GM18520 (cell line): ENCODE results near the gene FRMD1.

Source experiments
- ATAC-seq: cut with Tn5 transposase; IDR thresholded peaks from one replicate; pipeline ENCODE4 v1.9.1; 2021; ENCODE audit not compliant: unreplicated experiment

FRMD1 gene

GRCh38 chr6:168096271-168096764 is 17.3 kb upstream of the FRMD1 start:
- ATAC-seq = no peak

GRCh38 chr6:168095716-168096250 is 16.8 kb upstream of the FRMD1 start:
- ATAC-seq = no peak

DNA sequence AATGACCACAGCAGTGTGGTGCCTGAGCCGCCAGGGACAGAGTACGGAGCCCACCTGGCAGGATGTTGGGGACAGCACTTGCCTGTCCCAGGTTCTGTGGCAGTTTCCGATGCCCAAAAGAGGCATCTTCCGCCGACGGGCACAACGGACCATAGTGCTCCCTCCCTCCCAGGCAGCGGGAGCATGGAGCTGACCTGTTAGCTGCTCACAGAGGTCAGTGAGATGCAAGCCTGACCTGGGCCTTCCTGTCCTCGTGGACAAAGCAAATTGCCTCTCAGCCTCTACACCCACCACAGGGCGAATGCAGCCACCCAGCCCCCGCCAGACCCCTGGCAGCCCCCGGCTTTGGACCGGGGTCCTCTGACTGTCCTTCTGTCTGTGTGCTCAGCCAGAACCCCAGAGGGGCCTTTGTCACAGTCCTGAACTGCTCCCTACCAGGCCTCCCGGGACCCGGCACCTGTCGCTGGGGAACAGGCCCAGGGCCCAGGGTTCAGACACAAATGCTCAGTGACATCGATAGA is 16.2 kb upstream of the FRMD1 start:
- no peak for ATAC-seq

DNA sequence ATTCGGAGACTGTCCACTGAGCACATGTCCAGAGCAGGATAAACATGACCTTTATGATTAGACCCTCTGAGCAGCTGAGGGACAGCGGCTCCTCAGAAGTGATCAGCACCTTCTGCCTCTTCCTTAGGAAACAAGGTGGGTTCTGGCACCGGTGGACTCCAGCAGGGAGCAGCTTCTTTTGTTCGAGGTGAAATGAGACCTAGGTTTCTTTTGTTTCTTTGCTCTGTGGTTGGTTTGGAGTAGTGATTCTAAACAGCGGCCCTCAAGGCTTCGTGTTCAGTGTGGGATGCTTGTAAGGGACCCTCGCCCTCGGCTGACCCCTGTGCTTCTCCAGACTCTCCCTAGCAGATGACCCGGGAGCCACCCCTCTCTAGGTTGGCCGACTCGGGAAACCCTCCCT is 14.6 kb upstream of the FRMD1 start:
- ATAC-seq = no peak

GRCh38 chr6:168093071-168093505 is 14.1 kb upstream of the FRMD1 start:
- ATAC-seq = no peak

DNA sequence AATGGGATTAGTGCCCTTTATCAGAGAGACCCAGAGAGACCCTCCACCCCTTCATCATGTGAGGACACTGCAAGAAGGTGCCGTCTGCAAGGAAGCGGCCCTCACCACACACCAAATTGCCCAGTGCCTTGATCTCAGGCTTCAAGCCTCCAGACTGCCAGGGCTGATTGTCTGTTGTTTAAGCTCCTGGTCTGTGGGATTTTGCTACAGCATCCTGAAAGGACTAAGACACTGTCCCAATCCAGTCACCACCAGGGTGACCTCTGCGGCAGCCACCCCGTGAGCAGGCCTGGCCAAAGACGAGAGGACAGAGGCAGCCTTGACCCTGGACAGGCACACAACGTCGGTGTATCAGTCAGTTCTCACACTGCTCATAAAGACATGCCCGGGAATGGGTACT is 13.5 kb upstream of the FRMD1 start:
- ATAC-seq = no peak

- no peak for ATAC-seq
These were observed 12.6 kb upstream of the FRMD1 start for GRCh38 chr6:168091381-168092264.

GRCh38 chr6:168090706-168091105 is 11.7 kb upstream of the FRMD1 start:
- ATAC-seq = no peak

DNA sequence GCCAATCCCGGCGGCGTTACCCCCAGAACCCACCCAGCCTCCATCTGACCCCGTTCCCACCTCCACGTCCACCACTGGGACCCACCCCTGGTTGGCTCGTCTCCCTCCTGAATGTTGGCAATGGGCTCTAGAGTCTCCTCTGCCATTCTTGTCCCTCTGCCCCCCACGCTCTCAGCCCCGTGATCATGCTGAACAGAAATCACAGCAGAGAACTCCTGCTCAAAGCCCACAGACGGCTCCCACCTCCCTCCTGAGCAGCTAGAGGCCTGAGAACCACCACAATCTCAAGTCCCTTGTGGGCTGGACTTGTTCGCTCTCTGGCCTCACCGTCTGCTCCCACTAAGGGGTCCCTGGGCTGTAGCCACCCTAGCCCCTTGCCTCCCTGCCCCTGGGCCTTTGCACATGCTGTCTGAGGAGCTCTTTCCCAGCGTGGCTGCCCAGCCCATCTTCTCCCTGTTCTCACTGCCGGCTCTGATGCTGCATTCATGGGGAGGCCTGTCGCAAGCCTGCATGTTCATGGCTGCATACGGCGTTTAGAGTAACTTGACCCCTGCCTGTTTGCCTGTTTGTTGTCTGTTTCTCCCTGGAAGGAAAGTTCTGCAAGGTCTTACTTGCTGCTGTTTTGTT is 11.2 kb upstream of the FRMD1 start:
- no peak for ATAC-seq

DNA sequence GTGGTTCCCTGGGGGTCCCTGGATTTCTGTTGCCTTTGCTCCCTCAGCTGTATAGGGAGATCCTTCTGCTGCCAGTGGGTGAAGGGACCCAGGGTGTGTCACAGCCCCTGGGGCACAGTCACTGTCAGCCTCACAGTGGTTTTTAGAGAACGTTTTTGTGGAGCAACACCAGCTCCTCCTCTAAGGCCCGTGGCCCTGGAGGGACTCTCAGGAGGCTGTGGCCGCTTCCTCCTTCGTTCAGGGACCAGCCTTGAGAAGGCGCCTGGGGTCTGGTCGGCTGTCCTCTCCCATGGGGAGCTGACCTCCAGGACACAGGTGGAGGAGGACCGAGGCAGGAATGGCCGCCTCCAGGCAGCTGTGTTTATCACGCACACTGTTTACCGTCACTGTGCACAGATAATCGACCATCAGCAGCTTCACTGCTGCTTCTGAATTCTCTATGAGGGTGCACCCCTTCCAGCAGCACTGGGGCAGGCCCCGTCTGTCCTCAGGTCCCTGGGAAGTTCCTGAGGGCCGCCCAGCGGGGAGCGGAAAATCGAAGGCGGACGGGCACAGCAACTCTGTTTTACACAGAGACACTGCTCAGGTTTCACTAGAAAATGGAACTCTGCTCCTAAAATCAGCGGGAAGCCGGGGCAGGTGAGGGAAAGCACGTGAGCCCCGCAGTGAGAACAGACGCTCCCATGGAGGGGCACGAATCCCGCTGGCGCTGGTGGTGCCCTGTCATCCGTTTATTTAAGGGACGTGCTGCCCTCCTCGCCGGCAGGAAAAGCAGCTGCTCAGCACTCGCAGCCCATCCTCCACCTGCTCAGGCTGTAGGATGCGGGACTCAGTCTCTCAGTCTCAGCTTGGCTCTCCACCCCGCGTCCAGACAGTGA is 10.4 kb upstream of the FRMD1 start:
- no peak for ATAC-seq

- no peak for ATAC-seq
These were observed 9.4 kb upstream of the FRMD1 start for GRCh38 chr6:168088161-168089053.

- ATAC-seq = no peak
These were observed 8.6 kb upstream of the FRMD1 start for GRCh38 chr6:168087436-168088160.

DNA sequence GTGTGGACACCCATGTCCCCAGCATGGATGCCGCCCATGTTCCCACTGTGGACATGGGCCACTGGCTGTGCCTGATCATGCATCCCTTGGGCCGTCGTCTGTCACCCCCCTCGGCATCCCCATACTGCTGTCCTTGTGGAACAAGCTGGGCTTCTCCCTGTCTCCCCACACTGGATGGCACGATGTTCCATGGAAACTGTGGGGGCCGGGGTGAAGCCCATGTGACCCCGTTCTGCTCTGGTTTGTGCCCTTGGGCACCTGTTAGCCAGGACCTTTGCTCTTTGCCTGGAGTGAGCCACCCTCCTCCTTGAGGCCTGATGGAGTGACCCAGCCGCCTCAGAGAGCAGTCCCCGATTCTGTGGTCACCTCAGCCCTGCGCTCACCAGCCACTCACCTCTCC is 7.6 kb upstream of the FRMD1 start:
- ATAC-seq = no peak

DNA sequence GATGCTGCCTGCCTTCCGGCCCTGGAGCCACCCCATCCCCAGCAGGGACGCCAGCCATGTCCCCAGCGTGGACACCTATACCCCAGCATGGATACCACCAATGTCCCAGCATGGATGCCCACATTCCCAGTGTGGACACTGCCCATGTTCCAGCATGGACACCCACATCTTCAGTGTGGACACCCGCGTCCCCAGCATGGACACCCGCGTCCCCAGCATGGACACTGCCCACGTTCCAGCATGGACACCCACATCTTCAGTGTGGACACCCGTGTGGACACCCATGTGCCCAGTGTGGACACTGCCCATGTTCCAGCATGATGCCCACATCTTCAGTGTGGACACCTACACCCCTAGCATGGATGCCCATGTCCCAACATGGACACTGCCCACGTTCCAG is 7.1 kb upstream of the FRMD1 start:
- no peak for ATAC-seq

DNA sequence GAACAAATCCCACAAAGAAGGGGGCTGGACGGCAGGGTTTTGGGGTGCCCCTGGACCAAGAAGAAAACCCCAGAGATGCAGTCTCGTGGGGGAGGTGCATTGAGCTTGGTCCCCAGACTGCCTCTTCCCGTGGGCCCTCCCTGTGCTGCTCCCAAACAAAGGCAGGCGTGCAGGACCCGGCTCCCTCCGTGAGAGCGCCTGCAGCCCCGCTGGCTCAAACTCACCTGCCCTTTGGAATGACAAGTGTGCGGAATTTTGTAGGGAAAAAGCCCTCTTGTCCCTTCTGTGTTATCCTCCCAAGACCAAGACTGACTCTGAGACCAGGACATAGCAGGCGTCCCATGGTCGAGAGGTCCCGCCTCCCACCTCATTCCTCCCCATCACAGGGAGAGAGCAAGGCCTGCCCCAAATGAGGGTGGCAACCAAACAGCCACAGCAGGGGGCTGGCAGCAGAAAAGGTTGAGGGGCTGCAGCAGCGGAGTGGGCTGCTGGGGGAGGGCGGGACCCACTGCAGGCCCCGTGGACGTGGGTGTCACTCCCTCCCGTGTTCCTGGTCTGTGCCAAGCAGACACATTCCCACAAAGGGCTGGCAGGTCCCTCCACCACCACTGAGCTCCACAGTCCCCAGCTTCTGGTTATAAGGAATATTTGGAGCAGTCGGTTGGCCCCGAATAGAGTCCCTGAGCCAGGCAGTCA is 5.6 kb upstream of the FRMD1 start:
- no peak for ATAC-seq

DNA sequence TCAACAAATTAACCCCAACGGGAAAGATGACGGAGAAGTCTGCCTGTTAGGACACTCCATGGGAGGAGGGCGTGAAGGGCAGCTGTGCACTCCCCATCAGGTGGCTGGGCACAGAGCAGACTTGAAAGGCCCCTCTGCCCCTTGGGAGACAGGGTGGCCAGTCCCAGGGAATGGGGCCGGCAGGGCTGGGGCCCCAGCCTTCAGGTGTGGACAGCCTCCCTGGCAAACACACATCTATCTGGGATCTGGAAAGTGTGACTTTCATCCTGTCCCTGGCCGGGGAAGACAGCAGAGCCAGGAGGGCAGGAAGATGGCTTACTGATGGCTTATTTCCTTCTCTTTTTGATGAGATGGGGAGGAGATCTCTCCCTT is 4.5 kb upstream of the FRMD1 start:
- no peak for ATAC-seq

GRCh38 chr6:168082860-168083513 is 4.0 kb upstream of the FRMD1 start:
- ATAC-seq = no peak

GRCh38 chr6:168081858-168082546 is 3.0 kb upstream of the FRMD1 start:
- ATAC-seq = no peak
